Type B pancreatic cell (in vitro differentiated cells): Measurements from ENCODE around the gene MPHOSPH10. TPM values are rescaled to one million over a fixed set of nuclear protein-coding genes. Genes with fewer than 3 reads are reported as not detected.

Experiments
- DNase-seq: peaks from one replicate; pipeline ENCODE4 v3.0.0; 2021; ENCODE audit warnings: mixed read lengths; ENCODE audit not compliant: unreplicated experiment; ENCODE audit errors: extremely low spot score
- H3K27ac Mint-ChIP-seq: 2 replicates; pipeline ENCODE4 v1.8.0; 2021; ENCODE audit warnings: mild to moderate bottlenecking, mixed read lengths
- H3K27me3 Mint-ChIP-seq: 2 replicates; pipeline ENCODE4 v1.8.0; 2021; ENCODE audit warnings: mixed read lengths
- H3K36me3 Mint-ChIP-seq: 2 replicates; pipeline ENCODE4 v1.8.0; 2021; ENCODE audit warnings: mixed read lengths
- H3K4me1 Mint-ChIP-seq: one replicate; pipeline ENCODE4 v1.8.0; 2021; ENCODE audit warnings: mixed read lengths; ENCODE audit not compliant: unreplicated experiment
- H3K4me3 Mint-ChIP-seq: 2 replicates; pipeline ENCODE4 v1.8.0; 2021; ENCODE audit warnings: mild to moderate bottlenecking, mixed read lengths
- H3K9me3 Mint-ChIP-seq: 2 replicates; pipeline ENCODE4 v1.8.0; 2021; ENCODE audit warnings: mixed read lengths
- CTCF ChIP-seq: fragments of 200-600 bp; sonication (generic); conservative IDR thresholded peaks from 2 replicates; pipeline ENCODE4 v1.5.0; 2021; ENCODE audit warnings: antibody characterized with exemption, mild to moderate bottlenecking
- total RNA-seq: library from RNA; stranded (reverse); gene quantifications from 2 replicates; pipeline ENCODE4 v1.2.1, GENCODE V29; 2021; ENCODE audit warnings: low replicate concordance

The MPHOSPH10 gene
- total RNA-seq, 1 donor from 2014 or later = 41.7 TPM

- Mint-ChIP-seq H3K36me3 (peaks cover 11% of the 10 kb centered on the region), H3K27me3 (no peaks in the 10 kb centered on the region), H3K27ac (no peak overlapping the region), H3K9me3 (peaks cover 2% of the 10 kb centered on the region), H3K4me1 (no peaks in the 10 kb centered on the region), H3K4me3 (no peak overlapping the region)
- no peak for TF ChIP-seq CTCF
- no peak for DNase-seq
Observed at GRCh38 chr2:71108091-71108490, 22.3 kb upstream of the MPHOSPH10 start.

GRCh38 chr2:71113843-71114242 is 16.6 kb upstream of the MPHOSPH10 start:
- no peak for DNase-seq
- no peak overlapping the region for H3K4me3 Mint-ChIP-seq
- no peaks in the 10 kb centered on the region for H3K27me3 Mint-ChIP-seq
- no peak overlapping the region for H3K27ac Mint-ChIP-seq
- H3K36me3 Mint-ChIP-seq = peaks cover 22% of the 10 kb centered on the region
- no peaks in the 10 kb centered on the region for H3K4me1 Mint-ChIP-seq
- no peaks in the 10 kb centered on the region for H3K9me3 Mint-ChIP-seq
- no peak for TF ChIP-seq CTCF

- H3K36me3 Mint-ChIP-seq = peaks cover 29% of the 10 kb centered on the region
- H3K27me3 Mint-ChIP-seq = no peaks in the 10 kb centered on the region
- no peak for TF ChIP-seq CTCF
- H3K27ac Mint-ChIP-seq = no peak overlapping the region
- no peaks in the 10 kb centered on the region for H3K9me3 Mint-ChIP-seq
- H3K4me3 Mint-ChIP-seq = no peak overlapping the region
- no peaks in the 10 kb centered on the region for H3K4me1 Mint-ChIP-seq
- DNase-seq = no peak
Observed at GRCh38 chr2:71117063-71117462, 13.4 kb upstream of the MPHOSPH10 start.

- no peaks in the 10 kb centered on the region for H3K9me3 Mint-ChIP-seq
- no peaks in the 10 kb centered on the region for H3K4me1 Mint-ChIP-seq
- no peak for DNase-seq
- no peak overlapping the region for H3K27ac Mint-ChIP-seq
- no peaks in the 10 kb centered on the region for H3K27me3 Mint-ChIP-seq
- H3K36me3 Mint-ChIP-seq = peaks cover 25% of the 10 kb centered on the region
- no peak for TF ChIP-seq CTCF
- H3K4me3 Mint-ChIP-seq = no peak overlapping the region
Observed at GRCh38 chr2:71120195-71120594, 10.2 kb upstream of the MPHOSPH10 start.

GRCh38 chr2:71121479-71121878 is 9.0 kb upstream of the MPHOSPH10 start:
- Mint-ChIP-seq H3K9me3 (no peaks in the 10 kb centered on the region), H3K4me1 (no peaks in the 10 kb centered on the region), H3K36me3 (peaks cover 25% of the 10 kb centered on the region), H3K27ac (no peak overlapping the region), H3K27me3 (no peaks in the 10 kb centered on the region), H3K4me3 (no peak overlapping the region)
- TF ChIP-seq CTCF = no peak
- no peak for DNase-seq
